Measurements from ENCODE around the gene SRP68. TPM values are rescaled to one million over a fixed set of nuclear protein-coding genes. Genes with fewer than 3 reads are reported as not detected.

The SRP68 gene
- total and polyA plus RNA-seq, 3 donors from 2014 or later = 49.2 to 79.6 (median 53.4) TPM

GRCh38 chr17:76050538-76051467 is 21.5 kb downstream of the SRP68 start:
- no peak overlapping the region for H3K27ac ChIP-seq
- intact Hi-C loops (cut with DNase I; ENCODE audit: low total_unique reads) = no loop called here
- no peak for DNase-seq
- 90 to 97% methylated on average over 11 of the region's 11 CpGs for WGBS, 2 donors
- H3K4me3 ChIP-seq = no peak overlapping the region
- H3K9me3 ChIP-seq = no peaks in the 10 kb centered on the region
- H3K27me3 ChIP-seq = no peaks in the 10 kb centered on the region
- no peaks in the 10 kb centered on the region for H3K4me1 ChIP-seq
- TF ChIP-seq CTCF (IDR thresholded peaks at IDR 0.05) (no peak), POLR2A (IDR thresholded peaks at IDR 0.05) (no peak)
- no peaks in the 10 kb centered on the region for H3K36me3 ChIP-seq (ENCODE audit: low read depth, missing control alignments)

- TF ChIP-seq CTCF (IDR thresholded peaks at IDR 0.05) (no peak), POLR2A (IDR thresholded peaks at IDR 0.05) (no peak)
- 90 to 92% methylated on average over 15 of the region's 15 CpGs for WGBS, 2 donors
- H3K36me3 ChIP-seq (ENCODE audit: low read depth, missing control alignments) = no peaks in the 10 kb centered on the region
These were observed 22.3 kb downstream of the SRP68 start for GRCh38 chr17:76049836-76050537.

GRCh38 chr17:76049239-76049638 is 23.1 kb downstream of the SRP68 start:
- Histone ChIP-seq H3K27me3 (no peaks in the 10 kb centered on the region), H3K9me3 (no peaks in the 10 kb centered on the region), H3K4me3 (no peak overlapping the region), H3K4me1 (no peaks in the 10 kb centered on the region), H3K27ac (no peak overlapping the region), H3K36me3 (ENCODE audit: low read depth, missing control alignments) (no peaks in the 10 kb centered on the region)
- intact Hi-C loops (cut with DNase I; ENCODE audit: low total_unique reads) = no loop called here
- DNase-seq = no peak
- WGBS, 2 donors = 84 to 91% methylated on average over 3 of the region's 3 CpGs
- TF ChIP-seq CTCF (IDR thresholded peaks at IDR 0.05) (no peak), POLR2A (IDR thresholded peaks at IDR 0.05) (no peak)

More at GRCh38 chr17:76049836-76050537, 22.3 kb downstream of the SRP68 start:
- no peaks in the 10 kb centered on the region for H3K4me1 ChIP-seq
- DNase-seq = no peak
- H3K27ac ChIP-seq = no peak overlapping the region
- intact Hi-C loops (cut with DNase I; ENCODE audit: low total_unique reads) = no loop called here
- no peaks in the 10 kb centered on the region for H3K27me3 ChIP-seq
- no peak overlapping the region for H3K4me3 ChIP-seq
- H3K9me3 ChIP-seq = no peaks in the 10 kb centered on the region

- DNase-seq = no peak
- Histone ChIP-seq H3K4me3 (no peak overlapping the region), H3K27me3 (no peaks in the 10 kb centered on the region), H3K9me3 (no peaks in the 10 kb centered on the region), H3K36me3 (ENCODE audit: low read depth, missing control alignments) (no peaks in the 10 kb centered on the region), H3K4me1 (no peaks in the 10 kb centered on the region), H3K27ac (no peak overlapping the region)
- WGBS, 2 donors = 89 to 92% methylated on average over 9 of the region's 9 CpGs
- TF ChIP-seq POLR2A (IDR thresholded peaks at IDR 0.05) = no peak
- TF ChIP-seq CTCF (IDR thresholded peaks at IDR 0.05) = no peak
- intact Hi-C loops (cut with DNase I; ENCODE audit: low total_unique reads) = no loop called here
These were observed 23.6 kb downstream of the SRP68 start for GRCh38 chr17:76048711-76049110.

Data from testis (tissue), 3 donors.